HFFc6 (cell line): Measurements from ENCODE around the gene NRG2. TPM values are rescaled to one million over a fixed set of nuclear protein-coding genes. Genes with fewer than 3 reads are reported as not detected.

Experiments
- DNase-seq: peaks from one replicate; pipeline ENCODE4 v3.0.0-alpha.2; 2018
- H3K27ac Mint-ChIP-seq: 2 replicates; pipeline ENCODE4 v1.8.0; 2020; ENCODE audit warnings: mild to moderate bottlenecking, mixed read lengths
- H3K27me3 Mint-ChIP-seq: 2 replicates; pipeline ENCODE4 v1.8.0; 2021; ENCODE audit warnings: mild to moderate bottlenecking, moderate library complexity, mixed read lengths; ENCODE audit not compliant: insufficient read depth
- H3K36me3 Mint-ChIP-seq: 2 replicates; pipeline ENCODE4 v1.8.0; 2021; ENCODE audit warnings: low read depth, mixed read lengths
- H3K4me1 Mint-ChIP-seq: 2 replicates; pipeline ENCODE4 v1.8.0; 2020; ENCODE audit warnings: low read depth, mixed read lengths
- H3K4me3 Mint-ChIP-seq: 2 replicates; pipeline ENCODE4 v1.8.0; 2020; ENCODE audit warnings: mild to moderate bottlenecking, moderate library complexity, mixed read lengths
- H3K9me3 Mint-ChIP-seq: 2 replicates; pipeline ENCODE4 v1.8.0; 2020; ENCODE audit warnings: mild to moderate bottlenecking, mixed read lengths
- total RNA-seq, 6 experiments: library from RNA; stranded (reverse); fragmentation: NEBNext Ultra II Directional; extraction: Animal tissue kit (Norgen Biotek cat#: 25700); gene quantifications; 2 replicates in 1 of 6; 3 replicates in 5 of 6; pipeline ENCODE4 v1.2.3, GENCODE V29; 2021
- TF ChIP-seq, protein P1 (sequence below): fragments of 200-600 bp; sonication (generic); IDR thresholded peaks from 2 replicates; pipeline ENCODE4 v1.5.0; 2021; ENCODE audit warnings: antibody characterized with exemption, mild to moderate bottlenecking

The NRG2 gene
- total RNA-seq, 6 experiments from 2014 or later = 0.11 to 0.35 (median 0.19) TPM; not detected in 1

DNA sequence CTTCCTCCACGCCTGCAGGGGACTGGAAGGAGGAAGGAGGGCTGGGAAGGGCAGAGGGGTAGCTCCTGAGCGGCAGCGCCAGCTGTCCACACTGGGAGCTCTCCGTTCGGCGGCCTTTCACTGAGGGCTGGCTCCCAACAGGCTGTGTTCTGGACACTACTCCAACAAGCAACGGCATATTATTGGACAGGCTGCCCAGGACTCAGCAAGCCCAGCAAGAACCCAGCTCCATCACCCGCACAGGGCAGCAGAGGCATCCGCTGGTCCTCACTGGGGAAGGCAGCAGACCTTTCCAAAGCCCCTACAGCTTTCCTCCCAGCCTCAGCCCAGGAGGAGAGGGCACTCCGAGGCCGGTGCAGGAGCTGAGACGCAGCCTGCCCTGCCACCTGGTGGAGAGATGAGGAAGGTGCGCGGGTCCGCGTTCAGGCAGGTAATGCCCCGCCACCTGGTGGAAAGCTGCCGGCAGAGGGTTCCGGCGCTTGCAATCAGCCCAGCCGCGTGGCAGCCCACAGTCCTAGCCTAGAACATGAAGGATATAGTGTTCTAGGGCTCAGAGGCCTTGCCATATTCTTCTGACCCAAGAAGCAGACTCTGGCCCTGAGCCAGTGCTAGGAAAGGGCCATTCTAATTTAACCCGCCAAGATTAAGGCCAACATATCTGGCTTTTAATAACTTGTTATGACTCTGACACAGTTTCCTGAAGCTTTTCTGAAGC, 74.4 kb downstream of the NRG2 start:
- Mint-ChIP-seq H3K4me1 (no peaks in the 10 kb centered on the region), H3K36me3 (no peaks in the 10 kb centered on the region), H3K27ac (no peak overlapping the region), H3K4me3 (no peak overlapping the region), H3K27me3 (peaks cover 35% of the 10 kb centered on the region), H3K9me3 (no peaks in the 10 kb centered on the region)
- TF ChIP-seq, protein P1, sequence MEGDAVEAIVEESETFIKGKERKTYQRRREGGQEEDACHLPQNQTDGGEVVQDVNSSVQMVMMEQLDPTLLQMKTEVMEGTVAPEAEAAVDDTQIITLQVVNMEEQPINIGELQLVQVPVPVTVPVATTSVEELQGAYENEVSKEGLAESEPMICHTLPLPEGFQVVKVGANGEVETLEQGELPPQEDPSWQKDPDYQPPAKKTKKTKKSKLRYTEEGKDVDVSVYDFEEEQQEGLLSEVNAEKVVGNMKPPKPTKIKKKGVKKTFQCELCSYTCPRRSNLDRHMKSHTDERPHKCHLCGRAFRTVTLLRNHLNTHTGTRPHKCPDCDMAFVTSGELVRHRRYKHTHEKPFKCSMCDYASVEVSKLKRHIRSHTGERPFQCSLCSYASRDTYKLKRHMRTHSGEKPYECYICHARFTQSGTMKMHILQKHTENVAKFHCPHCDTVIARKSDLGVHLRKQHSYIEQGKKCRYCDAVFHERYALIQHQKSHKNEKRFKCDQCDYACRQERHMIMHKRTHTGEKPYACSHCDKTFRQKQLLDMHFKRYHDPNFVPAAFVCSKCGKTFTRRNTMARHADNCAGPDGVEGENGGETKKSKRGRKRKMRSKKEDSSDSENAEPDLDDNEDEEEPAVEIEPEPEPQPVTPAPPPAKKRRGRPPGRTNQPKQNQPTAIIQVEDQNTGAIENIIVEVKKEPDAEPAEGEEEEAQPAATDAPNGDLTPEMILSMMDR = peak; percentile 99
- peak; percentile 70 for DNase-seq

DNA sequence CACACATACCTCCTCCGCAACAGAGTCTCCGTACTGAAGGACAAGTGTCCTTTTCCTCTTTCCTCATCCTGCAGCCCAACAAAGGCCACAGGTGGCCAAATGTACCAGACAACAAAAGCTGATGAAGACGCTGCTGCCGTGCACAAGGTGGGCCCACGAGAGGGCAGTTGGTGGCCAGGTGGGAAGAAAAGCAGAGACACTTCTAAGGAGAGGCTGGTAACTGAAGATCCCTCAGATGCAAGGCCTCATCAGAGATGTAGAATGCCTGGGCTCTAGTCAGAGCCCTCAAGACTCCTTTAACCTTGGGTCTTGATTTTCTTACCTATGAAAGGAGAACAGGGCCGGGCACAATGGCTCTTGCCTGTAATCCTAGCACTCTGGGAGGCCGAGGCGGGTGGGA, 75.7 kb downstream of the NRG2 start:
- Mint-ChIP-seq H3K4me1 (no peaks in the 10 kb centered on the region), H3K4me3 (no peak overlapping the region), H3K27me3 (peaks cover 44% of the 10 kb centered on the region), H3K9me3 (no peaks in the 10 kb centered on the region), H3K36me3 (no peaks in the 10 kb centered on the region), H3K27ac (no peak overlapping the region)
- TF ChIP-seq, protein P1 = no peak
- no peak for DNase-seq

DNA sequence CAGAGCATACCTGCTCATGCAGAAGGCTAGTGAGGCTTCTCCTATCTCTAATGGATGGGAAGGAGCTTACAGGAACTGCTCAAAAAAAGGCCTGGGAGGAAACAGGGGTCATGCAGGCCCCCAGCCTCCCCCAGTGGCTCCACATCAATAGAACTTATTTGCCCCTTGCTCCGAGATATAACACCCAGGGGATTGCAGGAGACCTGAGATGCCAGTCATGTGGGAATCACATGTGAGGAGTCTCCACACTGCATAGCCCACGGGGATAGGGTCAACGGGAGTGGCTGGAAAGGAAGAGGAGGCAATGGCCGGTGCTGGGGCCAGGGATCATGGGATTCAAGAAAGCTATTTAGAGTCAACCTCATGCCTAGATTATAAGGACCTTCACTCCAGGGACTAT, 76.2 kb downstream of the NRG2 start:
- Mint-ChIP-seq H3K36me3 (no peaks in the 10 kb centered on the region), H3K4me1 (no peaks in the 10 kb centered on the region), H3K4me3 (no peak overlapping the region), H3K27ac (no peak overlapping the region), H3K27me3 (peaks cover 46% of the 10 kb centered on the region), H3K9me3 (no peaks in the 10 kb centered on the region)
- TF ChIP-seq, protein P1 = no peak
- no peak for DNase-seq

DNA sequence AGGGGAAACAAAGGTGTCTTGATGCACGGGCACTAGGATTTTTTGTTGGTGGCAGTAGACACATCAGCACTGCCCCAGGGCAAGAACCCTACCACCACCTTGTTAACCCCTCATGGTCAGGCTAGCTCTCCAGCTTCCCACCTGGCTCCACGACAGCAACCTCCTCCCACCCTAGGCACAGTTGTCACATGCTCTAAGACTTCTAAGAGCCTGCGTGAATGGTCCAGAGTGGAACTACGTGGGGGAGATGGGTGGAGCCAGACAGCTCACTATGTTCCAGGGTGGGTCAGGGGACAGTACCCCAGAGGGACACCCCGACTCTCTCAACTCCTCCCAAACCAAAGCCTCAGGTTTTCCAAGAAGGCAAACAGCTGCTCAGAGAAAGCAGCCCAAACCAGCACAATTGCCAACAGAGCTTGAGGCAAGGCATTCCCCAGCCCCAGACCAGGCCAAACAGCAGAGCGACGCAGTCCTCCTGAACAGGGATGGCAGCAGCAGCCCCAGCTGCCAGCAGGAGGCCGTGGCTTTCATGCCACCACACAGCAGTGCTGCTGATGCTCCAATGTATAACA, 78.0 kb downstream of the NRG2 start:
- Mint-ChIP-seq H3K27ac (no peak overlapping the region), H3K4me3 (no peak overlapping the region), H3K9me3 (no peaks in the 10 kb centered on the region), H3K4me1 (no peaks in the 10 kb centered on the region), H3K36me3 (no peaks in the 10 kb centered on the region), H3K27me3 (peaks cover 48% of the 10 kb centered on the region)
- TF ChIP-seq, protein P1 = no peak; the same call in 1 of the 2 replicates
- no peak for DNase-seq

DNA sequence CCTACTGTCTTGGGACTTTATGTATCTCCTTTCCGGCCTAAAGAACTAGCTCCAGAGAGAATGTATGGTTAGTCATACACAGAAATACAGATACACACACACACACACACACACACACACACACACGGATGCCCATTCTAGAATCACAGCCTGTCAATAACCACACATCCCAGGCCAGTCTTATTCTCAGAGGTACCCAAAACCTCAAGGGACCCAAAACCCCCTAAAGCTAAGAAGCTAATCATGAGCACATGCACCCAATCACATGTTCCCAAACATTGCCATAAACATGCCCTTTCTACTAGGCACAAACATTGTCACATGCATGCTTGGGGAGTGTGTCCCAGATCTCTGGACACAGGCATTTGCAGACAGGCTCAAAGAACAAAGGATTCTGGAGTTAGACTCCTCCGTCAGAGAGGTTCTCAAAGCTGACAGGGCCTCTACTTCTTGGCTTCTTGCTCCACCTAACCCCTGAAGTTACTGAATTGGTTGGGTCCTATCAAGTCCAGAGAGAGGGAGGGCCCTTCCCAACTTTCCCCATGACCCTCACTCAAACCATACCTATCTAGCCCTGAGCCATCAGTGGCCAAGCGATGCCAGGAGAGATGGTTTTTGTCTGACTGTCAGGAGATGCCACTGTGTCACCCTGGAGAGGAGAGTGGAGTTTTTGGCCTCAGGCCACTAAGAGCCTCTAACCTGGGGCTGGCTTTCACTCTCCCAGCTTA, 78.7 kb downstream of the NRG2 start:
- no peaks in the 10 kb centered on the region for H3K9me3 Mint-ChIP-seq
- TF ChIP-seq, protein P1 = no peak
- H3K27me3 Mint-ChIP-seq = peaks cover 48% of the 10 kb centered on the region
- H3K4me1 Mint-ChIP-seq = no peaks in the 10 kb centered on the region
- no peak overlapping the region for H3K4me3 Mint-ChIP-seq
- H3K36me3 Mint-ChIP-seq = no peaks in the 10 kb centered on the region
- H3K27ac Mint-ChIP-seq = no peak overlapping the region
- no peak for DNase-seq
